Measurements from ENCODE around the gene BRAF.
A peak's percentile ranks its signal among the peaks of the same experiment; 100 is the strongest.

Gene BRAF

GRCh38 chr7:140908361-140908760 is 16.4 kb downstream of the BRAF start:
- POLR2A ChIA-PET, result no interaction called here
- TF ChIP-seq, protein P1, sequence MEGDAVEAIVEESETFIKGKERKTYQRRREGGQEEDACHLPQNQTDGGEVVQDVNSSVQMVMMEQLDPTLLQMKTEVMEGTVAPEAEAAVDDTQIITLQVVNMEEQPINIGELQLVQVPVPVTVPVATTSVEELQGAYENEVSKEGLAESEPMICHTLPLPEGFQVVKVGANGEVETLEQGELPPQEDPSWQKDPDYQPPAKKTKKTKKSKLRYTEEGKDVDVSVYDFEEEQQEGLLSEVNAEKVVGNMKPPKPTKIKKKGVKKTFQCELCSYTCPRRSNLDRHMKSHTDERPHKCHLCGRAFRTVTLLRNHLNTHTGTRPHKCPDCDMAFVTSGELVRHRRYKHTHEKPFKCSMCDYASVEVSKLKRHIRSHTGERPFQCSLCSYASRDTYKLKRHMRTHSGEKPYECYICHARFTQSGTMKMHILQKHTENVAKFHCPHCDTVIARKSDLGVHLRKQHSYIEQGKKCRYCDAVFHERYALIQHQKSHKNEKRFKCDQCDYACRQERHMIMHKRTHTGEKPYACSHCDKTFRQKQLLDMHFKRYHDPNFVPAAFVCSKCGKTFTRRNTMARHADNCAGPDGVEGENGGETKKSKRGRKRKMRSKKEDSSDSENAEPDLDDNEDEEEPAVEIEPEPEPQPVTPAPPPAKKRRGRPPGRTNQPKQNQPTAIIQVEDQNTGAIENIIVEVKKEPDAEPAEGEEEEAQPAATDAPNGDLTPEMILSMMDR (IDR thresholded peaks at IDR 0.05; ENCODE audit: insufficient read depth, low read length, missing control alignments), result no peak
- no peak overlapping the region for H3K4me3 ChIP-seq (ENCODE audit: low read depth, low read length)
- DNase-seq (ENCODE audit: low read depth, low spot score), result no peak
- CTCF ChIA-PET, result interaction anchor here (0.6 kb wide), 1 partner anchor 24 kb away, joined by 3 read pairs; no protein-coding TSS in a partner anchor

DNA sequence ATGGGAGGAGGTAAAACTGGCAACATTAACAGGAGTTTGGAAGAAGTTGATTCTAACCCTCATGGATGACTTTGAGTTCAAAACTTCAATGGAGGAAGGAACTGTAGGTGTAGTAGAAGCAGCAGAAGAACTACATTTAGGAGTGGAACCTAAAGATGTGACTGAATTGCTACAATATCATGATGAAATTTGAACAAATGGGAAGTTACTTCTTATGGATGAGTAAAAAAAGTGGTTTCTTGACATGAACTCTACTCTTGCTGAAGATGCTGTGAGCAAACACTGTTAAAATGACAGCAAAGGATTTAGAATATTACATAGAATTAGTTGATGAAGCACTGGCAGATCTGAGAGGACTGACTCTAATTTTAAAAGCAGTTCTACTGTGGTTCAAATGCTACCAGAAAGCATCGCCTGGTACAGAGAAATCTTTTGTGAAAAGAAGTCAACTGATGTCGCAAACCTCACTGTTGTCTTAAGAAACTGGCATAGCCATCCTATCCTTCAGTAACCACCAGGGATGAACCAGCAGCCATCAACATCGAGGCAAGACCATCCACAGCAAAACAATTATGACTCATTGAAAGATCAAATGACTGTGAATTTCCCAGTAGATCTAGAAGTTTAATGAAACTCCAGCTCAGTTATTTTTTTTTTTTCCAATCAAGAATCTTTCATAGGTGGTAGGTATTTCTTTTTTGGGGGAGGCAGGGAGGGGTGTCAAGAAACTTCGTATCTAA is 20.8 kb downstream of the BRAF start:
- TF ChIP-seq, protein P1 (IDR thresholded peaks at IDR 0.05; ENCODE audit: insufficient read depth, low read length, missing control alignments), result no peak
- DNase-seq (ENCODE audit: low read depth, low spot score), result no peak
- ChIA-PET CTCF (interaction anchor here (3.3 kb wide), 1 partner anchor 20 kb away, joined by 9 read pairs; no protein-coding TSS in a partner anchor), POLR2A (no interaction called here)
- H3K4me3 ChIP-seq (ENCODE audit: low read depth, low read length), result no peak overlapping the region

DNA sequence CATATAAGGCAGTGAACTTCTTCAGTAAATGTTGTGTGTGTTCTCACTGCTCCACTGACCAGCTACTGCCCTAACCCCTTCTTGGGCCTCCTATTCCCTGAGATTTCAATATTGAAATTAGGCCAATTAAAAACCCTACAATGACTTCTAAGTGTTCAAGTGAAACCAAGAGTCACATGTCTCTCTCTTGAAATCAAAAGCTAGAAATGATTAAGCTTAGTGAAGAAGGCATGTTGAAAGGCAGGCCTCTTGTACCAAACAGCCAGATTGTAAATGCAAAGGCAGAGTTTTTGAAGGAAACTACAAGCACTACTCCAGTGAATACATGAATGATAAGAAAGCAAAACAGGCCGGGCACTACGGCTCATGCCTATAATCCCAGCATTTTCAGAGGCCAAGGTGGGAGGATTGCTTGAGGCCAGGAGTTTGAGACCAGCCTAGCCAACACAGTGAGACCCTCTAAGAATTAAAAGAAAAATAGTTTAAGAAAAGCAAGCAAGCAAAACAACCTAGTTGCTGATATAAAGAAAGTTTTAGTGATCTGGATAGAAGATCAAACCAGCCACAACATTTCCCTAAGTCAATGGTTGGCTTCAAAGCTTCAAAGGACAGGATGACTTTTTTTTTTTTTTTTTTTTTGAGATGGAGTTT is 22.3 kb downstream of the BRAF start:
- POLR2A ChIA-PET, result no interaction called here
- TF ChIP-seq, protein P1 (IDR thresholded peaks at IDR 0.05; ENCODE audit: insufficient read depth, low read length, missing control alignments), result no peak
- DNase-seq (ENCODE audit: low read depth, low spot score), result no peak
- H3K4me3 ChIP-seq (ENCODE audit: low read depth, low read length), result no peak overlapping the region
- CTCF ChIA-PET, result no interaction called here

DNA sequence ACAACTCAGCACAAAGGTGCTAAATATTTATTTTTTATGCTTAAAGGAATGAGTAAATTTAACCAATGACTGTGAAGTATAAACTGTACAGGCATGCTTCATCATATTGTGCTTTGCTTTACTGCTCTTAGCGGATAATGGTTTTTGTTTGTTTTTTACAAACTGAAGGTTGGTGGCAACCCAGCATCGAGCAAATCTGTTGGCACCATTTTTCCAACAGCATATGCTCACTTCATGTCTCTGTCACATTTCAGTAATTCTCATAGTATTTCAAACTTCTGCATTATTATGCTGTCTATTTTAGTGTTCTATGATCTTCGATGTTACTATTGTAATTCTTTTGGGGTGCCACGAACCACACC is 22.8 kb downstream of the BRAF start:
- TF ChIP-seq, protein P1 (IDR thresholded peaks at IDR 0.05; ENCODE audit: insufficient read depth, low read length, missing control alignments), result no peak
- POLR2A ChIA-PET, result no interaction called here

GRCh38 chr7:140899883-140900282 is 24.8 kb downstream of the BRAF start:
- TF ChIP-seq, protein P1 (IDR thresholded peaks at IDR 0.05; ENCODE audit: insufficient read depth, low read length, missing control alignments), result no peak
- CTCF ChIA-PET, result no interaction called here
- H3K4me3 ChIP-seq (ENCODE audit: low read depth, low read length), result no peak overlapping the region
- no peak for DNase-seq (ENCODE audit: low read depth, low spot score)
- POLR2A ChIA-PET, result no interaction called here

More for the DNA sequence above, 22.8 kb downstream of the BRAF start:
- CTCF ChIA-PET, result no interaction called here
- DNase-seq (ENCODE audit: low read depth, low spot score), result no peak
- no peak overlapping the region for H3K4me3 ChIP-seq (ENCODE audit: low read depth, low read length)

DNA sequence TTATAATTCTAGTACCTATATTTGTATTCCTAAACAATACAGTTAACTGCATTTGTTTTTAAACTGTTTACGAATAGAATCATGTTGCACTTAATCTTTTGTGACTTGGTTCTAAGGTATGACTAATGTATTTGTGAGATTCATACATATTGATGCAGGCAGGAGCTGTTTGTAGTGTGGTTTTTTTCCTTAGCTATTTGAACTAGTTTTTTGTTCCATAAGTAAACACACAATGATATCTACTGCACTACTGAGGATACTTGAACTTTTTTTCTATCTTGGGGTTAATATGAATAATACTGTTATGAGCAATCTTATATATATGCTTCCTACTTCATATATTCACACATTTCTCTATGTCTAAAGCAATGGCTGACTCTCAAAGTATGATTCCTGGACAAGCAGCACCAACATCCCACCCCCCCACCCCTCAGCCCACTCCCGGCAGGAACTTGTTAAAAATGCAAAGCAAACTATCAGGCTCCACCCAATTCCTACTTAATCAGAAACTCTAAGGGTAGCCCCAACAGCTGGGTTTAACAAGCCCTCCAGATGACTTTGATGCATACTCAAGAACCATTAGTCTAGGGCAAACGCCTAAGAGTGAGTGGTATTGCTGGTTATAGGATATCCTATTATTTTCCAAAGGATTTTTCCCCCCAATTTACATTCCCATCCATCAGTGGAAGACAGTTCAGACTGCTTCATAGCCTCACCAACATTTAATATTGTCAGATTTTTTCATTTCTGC is 25.8 kb downstream of the BRAF start:
- CTCF ChIA-PET, result no interaction called here
- peak; percentile 4 for DNase-seq (ENCODE audit: low read depth, low spot score)
- TF ChIP-seq, protein P1 (IDR thresholded peaks at IDR 0.05; ENCODE audit: insufficient read depth, low read length, missing control alignments), result no peak
- POLR2A ChIA-PET, result no interaction called here
- no peak overlapping the region for H3K4me3 ChIP-seq (ENCODE audit: low read depth, low read length)

Measured in AG04449 (cell line).